Adipocyte (in vitro differentiated cells): ENCODE results near the gene ARHGAP8.
"Not testable (repeated sequence)": the region's sequence is repeated elsewhere in the genome, so short reads cannot be mapped to it uniquely, and the experiment has no call there.

Experiments used
- DNase-seq: peaks from one replicate; pipeline ENCODE4 v3.0.0-alpha.2; 2015; ENCODE audit warnings: low read depth
- H3K27me3 ChIP-seq: replicated peaks from 2 replicates; pipeline ENCODE4 v1.7.0; 2013; ENCODE audit warnings: mild to moderate bottlenecking, low read length, moderate library complexity; ENCODE audit not compliant: control insufficient read depth, insufficient read depth
- H3K36me3 ChIP-seq: 2 replicates; pipeline ENCODE4 v1.7.0; 2013; ENCODE audit warnings: low read length, mild to moderate bottlenecking, moderate library complexity; ENCODE audit not compliant: control insufficient read depth, insufficient read depth, severe bottlenecking
- H3K4me1 ChIP-seq: 2 replicates; pipeline ENCODE4 v1.7.0; 2013; ENCODE audit warnings: mild to moderate bottlenecking, low read length, moderate library complexity; ENCODE audit not compliant: control insufficient read depth, insufficient read depth
- H3K4me3 ChIP-seq: 2 replicates; pipeline ENCODE4 v1.7.0; 2013; ENCODE audit warnings: mild to moderate bottlenecking, low read length, moderate library complexity
- H3K9ac ChIP-seq: 2 replicates; pipeline ENCODE4 v1.7.0; 2013; ENCODE audit warnings: mild to moderate bottlenecking, low read length, moderate library complexity
- H3K9me3 ChIP-seq: 2 replicates; pipeline ENCODE4 v1.7.0; 2013; ENCODE audit warnings: mild to moderate bottlenecking, low read length, moderate library complexity; ENCODE audit not compliant: control insufficient read depth

The ARHGAP8 gene

GRCh38 chr22:44799077-44799945 lies 46.9 kb downstream of the ARHGAP8 start:
- no peak for DNase-seq
- H3K9ac ChIP-seq: no peak overlapping the region
- no peaks in the 10 kb centered on the region for H3K4me1 ChIP-seq
- H3K4me3 ChIP-seq: no peak overlapping the region
- H3K9me3 ChIP-seq: no peaks in the 10 kb centered on the region
- peaks cover 50% of the 10 kb centered on the region for H3K27me3 ChIP-seq
- H3K36me3 ChIP-seq: no peaks in the 10 kb centered on the region

GRCh38 chr22:44799946-44800634 lies 47.7 kb downstream of the ARHGAP8 start:
- not testable (repeated sequence) for DNase-seq, H3K4me3 ChIP-seq, H3K9ac ChIP-seq, H3K9me3 ChIP-seq, H3K36me3 ChIP-seq, H3K4me1 ChIP-seq
- peaks cover 56% of the 10 kb centered on the region for H3K27me3 ChIP-seq

- Histone ChIP-seq H3K9me3 (peaks cover 16% of the 10 kb centered on the region), H3K27me3 (peaks cover 63% of the 10 kb centered on the region), H3K4me3 (no peak overlapping the region), H3K36me3 (no peaks in the 10 kb centered on the region), H3K4me1 (no peaks in the 10 kb centered on the region), H3K9ac (no peak overlapping the region)
- DNase-seq: no peak
These were observed 49.1 kb downstream of the ARHGAP8 start for GRCh38 chr22:44801476-44801875.

DNA sequence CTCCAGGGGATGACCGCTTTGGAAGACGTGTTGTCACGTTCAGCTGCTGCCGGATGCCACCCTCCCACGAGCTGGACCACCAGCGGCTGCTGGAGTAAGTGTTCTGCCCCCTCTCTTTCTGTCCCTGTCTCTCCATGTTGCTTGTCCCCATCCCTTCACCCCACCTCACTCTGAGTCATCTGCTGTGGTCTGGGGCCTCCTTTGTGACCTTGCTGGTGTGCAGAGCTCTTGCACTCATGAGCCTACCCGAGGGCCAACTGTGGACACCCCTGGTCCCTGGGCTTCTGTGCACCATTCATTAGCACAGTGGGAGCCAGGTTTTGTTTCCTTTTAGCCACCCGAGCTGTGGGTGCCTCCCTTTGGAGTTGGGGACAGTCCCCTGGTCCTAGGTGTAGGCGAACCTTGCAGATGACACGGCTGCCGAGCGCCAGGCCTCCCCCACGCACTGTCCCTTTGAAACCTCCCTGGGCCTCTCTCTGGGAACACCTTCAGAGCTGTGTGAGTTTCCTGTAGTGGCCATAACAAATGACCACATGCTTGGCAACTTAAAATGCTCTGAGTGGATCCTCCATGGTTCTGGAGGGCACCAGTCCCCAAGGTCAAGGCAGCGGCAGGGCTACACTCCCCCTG lies 49.8 kb downstream of the ARHGAP8 start:
- Histone ChIP-seq H3K27me3 (peaks cover 66% of the 10 kb centered on the region), H3K4me3 (no peak overlapping the region), H3K36me3 (no peaks in the 10 kb centered on the region), H3K4me1 (no peaks in the 10 kb centered on the region), H3K9ac (no peak overlapping the region), H3K9me3 (peaks cover 16% of the 10 kb centered on the region)
- no peak for DNase-seq

GRCh38 chr22:44802956-44803355 lies 50.6 kb downstream of the ARHGAP8 start:
- DNase-seq: no peak
- H3K9me3 ChIP-seq: peaks cover 16% of the 10 kb centered on the region
- no peak overlapping the region for H3K4me3 ChIP-seq

DNA sequence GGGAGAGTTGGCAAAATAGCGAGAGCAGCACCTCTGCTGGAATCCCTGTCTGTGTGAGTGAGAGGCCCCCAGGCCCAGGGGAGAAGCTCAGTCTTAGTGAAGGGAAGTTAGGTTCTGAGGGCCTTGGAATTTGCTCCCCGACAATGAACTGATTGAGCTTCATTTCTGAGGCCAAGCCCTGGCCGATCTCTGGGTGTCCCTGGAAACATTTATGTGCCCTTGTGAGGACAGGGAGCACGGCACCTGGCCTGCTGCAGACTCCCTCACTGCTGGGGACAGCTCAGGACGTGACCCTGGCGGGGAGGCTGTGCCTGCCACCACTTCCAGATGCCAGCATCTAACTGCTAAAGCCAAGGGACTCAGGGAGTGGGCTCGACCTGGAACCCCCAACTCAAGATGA lies 52.0 kb downstream of the ARHGAP8 start:
- Histone ChIP-seq H3K4me1 (no peaks in the 10 kb centered on the region), H3K27me3 (peaks cover 62% of the 10 kb centered on the region), H3K9me3 (peaks cover 16% of the 10 kb centered on the region), H3K4me3 (no peak overlapping the region), H3K36me3 (no peaks in the 10 kb centered on the region), H3K9ac (no peak overlapping the region)
- no peak for DNase-seq

More at GRCh38 chr22:44802956-44803355, 50.6 kb downstream of the ARHGAP8 start:
- no peak overlapping the region for H3K9ac ChIP-seq
- H3K4me1 ChIP-seq: no peaks in the 10 kb centered on the region
- no peaks in the 10 kb centered on the region for H3K36me3 ChIP-seq
- H3K27me3 ChIP-seq: peaks cover 67% of the 10 kb centered on the region

DNA sequence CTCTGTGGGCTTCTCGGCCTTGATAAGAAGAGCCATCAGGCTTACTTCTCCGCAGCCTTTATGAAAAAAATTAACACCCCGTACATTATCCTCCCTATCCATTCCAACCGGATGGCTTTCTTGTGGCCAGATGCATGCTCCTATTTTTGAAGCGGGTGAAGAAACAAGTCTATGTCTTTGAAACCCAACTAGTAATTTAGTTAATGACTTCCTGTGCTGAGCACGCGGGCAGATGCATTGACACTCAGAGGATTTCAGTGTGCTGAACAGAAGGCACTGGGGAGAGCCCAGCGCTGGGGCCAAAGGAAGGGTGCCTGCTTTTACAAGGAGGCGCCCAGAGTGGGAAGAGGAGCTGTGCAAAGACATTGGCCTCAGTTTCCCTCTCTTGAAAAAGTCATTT lies 53.3 kb downstream of the ARHGAP8 start:
- Histone ChIP-seq H3K4me1 (no peaks in the 10 kb centered on the region), H3K4me3 (no peak overlapping the region), H3K36me3 (no peaks in the 10 kb centered on the region), H3K9me3 (peaks cover 16% of the 10 kb centered on the region), H3K27me3 (peaks cover 61% of the 10 kb centered on the region), H3K9ac (no peak overlapping the region)
- no peak for DNase-seq

GRCh38 chr22:44807232-44807631 lies 54.9 kb downstream of the ARHGAP8 start:
- no peak for DNase-seq
- H3K36me3 ChIP-seq: no peaks in the 10 kb centered on the region
- H3K4me1 ChIP-seq: no peaks in the 10 kb centered on the region
- peaks cover 60% of the 10 kb centered on the region for H3K27me3 ChIP-seq
- H3K9ac ChIP-seq: no peak overlapping the region
- peaks cover 16% of the 10 kb centered on the region for H3K9me3 ChIP-seq
- H3K4me3 ChIP-seq: no peak overlapping the region

DNA sequence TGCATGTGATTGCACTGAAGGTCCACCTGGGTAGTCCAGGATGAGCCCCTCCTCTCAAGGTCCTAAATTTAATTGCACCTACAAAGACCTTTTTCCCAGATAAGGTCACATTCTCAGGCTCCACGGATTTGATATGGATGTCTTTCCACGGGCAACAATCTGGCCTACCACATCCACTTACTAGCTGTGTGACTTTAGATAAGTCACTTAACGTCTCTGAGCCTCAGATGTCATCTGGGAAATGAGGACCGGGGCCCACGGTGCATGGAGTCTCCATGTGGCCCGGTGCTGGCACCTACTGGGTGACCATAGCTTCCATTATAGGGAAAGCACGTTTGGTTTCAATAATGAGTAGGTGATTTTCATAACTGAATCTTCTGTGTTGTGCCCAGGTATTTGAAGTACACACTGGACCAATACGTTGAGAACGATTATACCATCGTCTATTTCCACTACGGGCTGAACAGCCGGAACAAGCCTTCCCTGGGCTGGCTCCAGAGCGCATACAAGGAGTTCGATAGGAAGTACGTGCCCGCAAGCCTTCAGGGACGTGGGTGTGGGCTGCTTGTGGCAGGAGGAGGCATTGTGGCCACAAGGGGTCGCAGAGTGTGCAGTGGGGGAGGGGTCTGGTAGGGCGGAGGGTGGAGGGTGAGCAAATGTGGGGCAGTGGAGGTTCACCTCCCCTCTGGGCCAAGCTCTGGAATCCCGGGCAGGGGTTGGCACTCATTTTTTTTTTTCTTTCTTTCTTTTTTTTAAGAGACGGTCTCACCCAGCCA lies 55.7 kb downstream of the ARHGAP8 start:
- peaks cover 22% of the 10 kb centered on the region for H3K9me3 ChIP-seq
- no peaks in the 10 kb centered on the region for H3K4me1 ChIP-seq
- no peak for DNase-seq
- H3K27me3 ChIP-seq: peaks cover 58% of the 10 kb centered on the region
- H3K9ac ChIP-seq: no peak overlapping the region
- H3K4me3 ChIP-seq: no peak overlapping the region
- no peaks in the 10 kb centered on the region for H3K36me3 ChIP-seq

GRCh38 chr22:44809456-44809855 lies 57.1 kb downstream of the ARHGAP8 start:
- Histone ChIP-seq H3K27me3 (peaks cover 63% of the 10 kb centered on the region), H3K4me3 (no peak overlapping the region), H3K9ac (no peak overlapping the region), H3K9me3 (peaks cover 27% of the 10 kb centered on the region), H3K36me3 (no peaks in the 10 kb centered on the region), H3K4me1 (no peaks in the 10 kb centered on the region)
- no peak for DNase-seq

- Histone ChIP-seq H3K4me3 (no peak overlapping the region), H3K36me3 (no peaks in the 10 kb centered on the region), H3K9ac (no peak overlapping the region), H3K27me3 (peaks cover 58% of the 10 kb centered on the region), H3K4me1 (no peaks in the 10 kb centered on the region), H3K9me3 (peaks cover 13% of the 10 kb centered on the region)
- no peak for DNase-seq
These were observed 58.8 kb downstream of the ARHGAP8 start for GRCh38 chr22:44811141-44811540.
